ENCODE results near the gene MCTP1. TPM values are rescaled to one million over a fixed set of nuclear protein-coding genes. Genes with fewer than 3 reads are reported as not detected.

The MCTP1 gene
- total and polyA plus RNA-seq, 2 of the 8 experiments (the other 6 are each of a cell fraction or from before 2014, with no cell fraction given): 0.56 to 3.4 TPM

DNA sequence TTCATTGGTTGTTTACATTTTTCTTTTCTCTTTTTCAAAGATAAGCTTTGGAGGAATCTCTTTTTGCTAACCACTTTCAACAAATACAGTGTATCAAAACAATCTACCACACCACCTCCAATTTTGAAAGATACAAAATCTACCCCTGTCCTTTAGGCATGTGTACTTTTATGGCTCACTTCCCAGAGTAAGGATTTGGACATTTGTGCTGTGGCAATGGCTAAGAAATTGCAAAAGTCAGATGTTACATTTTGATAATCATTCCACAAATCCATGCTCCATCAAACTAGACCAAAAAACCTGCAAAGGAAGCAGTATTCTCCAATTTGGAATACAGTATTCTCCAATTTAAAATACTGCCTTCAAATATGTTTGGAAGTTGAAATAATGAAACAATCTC, 204.9 kb downstream of the MCTP1 start (continued):
- TF ChIP-seq YY1 (IDR thresholded peaks at IDR 0.05; ENCODE audit: low read depth, low read length): no peak
- no peak for TF ChIP-seq NANOG (IDR thresholded peaks at IDR 0.05; ENCODE audit: insufficient read depth, low read depth, low read length, poor library complexity, severe bottlenecking)
- TF ChIP-seq EZH2 (IDR thresholded peaks at IDR 0.05; ENCODE audit: low read depth, low read length, severe bottlenecking): no peak
- TF ChIP-seq JUND (IDR thresholded peaks at IDR 0.05; ENCODE audit: low read length): no peak

All from H1 (cell line).